Mucosa of descending colon (tissue), 3 donors: ENCODE measurements around the gene ATP5PD. TPM values are rescaled to one million over a fixed set of nuclear protein-coding genes. Genes with fewer than 3 reads are reported as not detected.
A peak's percentile ranks its signal among the peaks of the same experiment; 100 is the strongest.

ENCODE experiments used
- ATAC-seq: fragments of 200-7000 bp; cut with Tn5 transposase; one replicate; pipeline ENCODE4 v1.9.1; 2020; ENCODE audit warnings: mild to moderate bottlenecking, moderate library complexity
- DNase-seq, 3 donors: peaks; one replicate each; pipeline ENCODE4 v3.0.0-alpha.2; 2020
- H3K36me3 ChIP-seq: fragments of 200-600 bp; one replicate; pipeline ENCODE4 v1.8.0; 2021; ENCODE audit warnings: low read depth, mild to moderate bottlenecking
- H3K4me1 ChIP-seq: fragments of 200-600 bp; one replicate; pipeline ENCODE4 v1.8.0; 2021; ENCODE audit warnings: low read depth, mild to moderate bottlenecking
- H3K4me3 ChIP-seq: fragments of 200-600 bp; one replicate; pipeline ENCODE4 v1.8.0; 2021; ENCODE audit warnings: mild to moderate bottlenecking
- H3K9me3 ChIP-seq: fragments of 200-600 bp; one replicate; pipeline ENCODE4 v1.8.0; 2021; ENCODE audit warnings: mild to moderate bottlenecking
- CTCF ChIP-seq: fragments of 200-600 bp; IDR thresholded peaks from one replicate; pipeline ENCODE4 v1.8.0; 2022; ENCODE audit warnings: antibody characterized with exemption, mild to moderate bottlenecking
- intact Hi-C, 2 donors: fragments of 100-400 bp; cut with DNase I in 1 of 2; cut with micrococcal nuclease in 1 of 2; formaldehyde crosslinking; loops; one replicate each; pipeline versions ENCODE4 v1.11.0 to v1.11.1; 2022; cut with DNase I, micrococcal nuclease
- total RNA-seq, 3 donors: library from RNA; stranded (reverse); fragmentation: NEBNext Ultra II Directional in 2 of 3; extraction: Animal tissue kit (Norgen Biotek cat#: 25700) in 2 of 3; gene quantifications; one replicate each; pipeline versions ENCODE4 v1.2.1 to v1.2.4, GENCODE V29; 2021 to 2023
- donor health status: DM: no; HTN: no; CAD: no; lungs with moderate emphysema.
- donor health status: DM: no; HTN: no; CAD: no.
- donor health status: DM: no; HTN: yes; CAD: no.

Gene ATP5PD
- total RNA-seq, 3 donors from 2014 or later: 292 to 362 (median 338) TPM

- no peak for TF ChIP-seq CTCF
- intact Hi-C loops: no loop called here
These were observed 39.9 kb upstream of the ATP5PD start for GRCh38 chr17:75086496-75087181.

GRCh38 chr17:75084039-75084660, 37.4 kb upstream of the ATP5PD start:
- intact Hi-C loops: no loop called here
- no peaks in the 10 kb centered on the region for H3K36me3 ChIP-seq
- DNase-seq: no peak
- no peak for ATAC-seq
- H3K9me3 ChIP-seq: no peaks in the 10 kb centered on the region
- TF ChIP-seq CTCF: no peak
- no peak overlapping the region for H3K4me3 ChIP-seq
- peaks cover 36% of the 10 kb centered on the region for H3K4me1 ChIP-seq

More at GRCh38 chr17:75086496-75087181, 39.9 kb upstream of the ATP5PD start:
- DNase-seq (peak in 2 of 3 donors; percentile 69 to 78), ATAC-seq (peak; percentile 51)
- H3K4me3 ChIP-seq: no peak overlapping the region
- H3K9me3 ChIP-seq: no peaks in the 10 kb centered on the region
- peaks cover 49% of the 10 kb centered on the region for H3K4me1 ChIP-seq
- H3K36me3 ChIP-seq: no peaks in the 10 kb centered on the region

DNA sequence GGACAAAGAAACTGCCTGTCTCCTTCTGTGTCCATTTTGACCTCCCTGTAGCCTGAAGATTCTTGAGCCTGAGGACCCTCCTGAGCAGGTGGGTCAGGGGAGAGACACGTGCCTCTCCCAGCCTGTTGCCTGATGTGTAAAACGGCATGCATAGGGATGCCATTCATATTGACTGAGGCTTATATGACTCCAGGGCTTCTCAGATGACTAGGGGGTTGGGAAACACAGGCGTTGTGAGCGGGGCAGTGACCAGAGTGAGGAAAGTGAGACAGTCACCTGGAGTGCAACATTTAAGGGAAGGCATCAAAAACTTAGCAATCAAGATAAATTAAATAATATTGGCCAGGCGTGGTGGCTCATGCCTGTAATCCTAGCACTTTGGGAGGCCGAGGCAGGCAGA, 35.9 kb upstream of the ATP5PD start:
- Histone ChIP-seq H3K36me3 (no peaks in the 10 kb centered on the region), H3K4me3 (no peak overlapping the region), H3K4me1 (peaks cover 42% of the 10 kb centered on the region), H3K9me3 (no peaks in the 10 kb centered on the region)
- ATAC-seq (no peak), DNase-seq (no peak)
- no peak for TF ChIP-seq CTCF
- intact Hi-C loops: no loop called here

GRCh38 chr17:75081611-75082540, 35.1 kb upstream of the ATP5PD start:
- intact Hi-C loops: no loop called here
- ATAC-seq (no peak), DNase-seq (no peak)
- no peak for TF ChIP-seq CTCF
- Histone ChIP-seq H3K4me1 (peaks cover 38% of the 10 kb centered on the region), H3K9me3 (no peaks in the 10 kb centered on the region), H3K36me3 (no peaks in the 10 kb centered on the region), H3K4me3 (no peak overlapping the region)

DNA sequence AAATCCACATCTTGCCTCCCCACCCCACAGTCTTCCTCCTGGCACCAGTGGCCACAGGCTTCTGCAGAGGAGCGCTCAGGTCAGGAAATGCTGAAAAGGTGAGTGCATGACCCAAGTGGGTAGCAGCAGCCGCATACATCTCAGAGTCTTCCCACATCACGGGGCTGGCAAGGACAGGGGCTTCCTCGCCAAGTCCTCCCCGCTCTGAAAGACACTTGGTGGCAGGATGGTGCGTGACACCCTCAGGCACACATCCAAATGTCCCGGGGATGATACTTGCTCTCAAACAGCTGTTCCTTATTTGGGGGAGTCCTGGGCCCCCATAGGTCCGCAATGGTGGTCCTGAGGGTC, 32.2 kb upstream of the ATP5PD start:
- DNase-seq (no peak), ATAC-seq (no peak)
- Histone ChIP-seq H3K9me3 (no peaks in the 10 kb centered on the region), H3K4me3 (no peak overlapping the region), H3K4me1 (peaks cover 39% of the 10 kb centered on the region), H3K36me3 (no peaks in the 10 kb centered on the region)
- intact Hi-C loops: no loop called here
- no peak for TF ChIP-seq CTCF
